HEK293 (cell line): ENCODE measurements around the gene KIAA0319L.

Experiments used
- AEBP2 ChIP-seq: fragments of 450-650 bp; formaldehyde crosslinking; IDR thresholded peaks from 2 replicates; pipeline ENCODE4 v1.5.1; 2016; ENCODE audit warnings: missing biosample characterization, missing genetic modification characterization, borderline replicate concordance
- GLIS1 ChIP-seq: fragments of 450-650 bp; formaldehyde crosslinking; IDR thresholded peaks from 2 replicates; pipeline ENCODE4 v1.5.1; 2016; ENCODE audit warnings: missing biosample characterization, missing genetic modification characterization
- HOXC10 ChIP-seq: sonication (generic); formaldehyde crosslinking; IDR thresholded peaks from 2 replicates; pipeline ENCODE4 v1.8.1; 2023; ENCODE audit warnings: mild to moderate bottlenecking, missing genetic modification reagents
- KLF9 ChIP-seq: fragments of 450-650 bp; formaldehyde crosslinking; IDR thresholded peaks from 2 replicates; pipeline ENCODE4 v1.5.1; 2016; ENCODE audit warnings: missing biosample characterization, missing genetic modification characterization, low read depth
- MYNN ChIP-seq: fragments of 450-650 bp; formaldehyde crosslinking; IDR thresholded peaks from 2 replicates; pipeline ENCODE4 v1.5.1; 2016; ENCODE audit warnings: missing biosample characterization, missing genetic modification characterization, borderline replicate concordance
- MZF1 ChIP-seq: fragments of 450-650 bp; formaldehyde crosslinking; IDR thresholded peaks from 2 replicates; pipeline ENCODE4 v1.5.1; 2017; ENCODE audit warnings: missing biosample characterization, missing genetic modification characterization, borderline replicate concordance
- PRDM10 ChIP-seq: fragments of 450-650 bp; formaldehyde crosslinking; IDR thresholded peaks from 2 replicates; pipeline ENCODE4 v1.5.1; 2016; ENCODE audit warnings: missing biosample characterization, missing genetic modification characterization
- PRDM6 ChIP-seq: fragments of 450-650 bp; formaldehyde crosslinking; IDR thresholded peaks from 2 replicates; pipeline ENCODE4 v1.5.1; 2017; ENCODE audit warnings: missing biosample characterization, missing genetic modification characterization
- SALL2 ChIP-seq: fragments of 450-650 bp; formaldehyde crosslinking; IDR thresholded peaks from 2 replicates; pipeline ENCODE4 v1.5.0; 2017; ENCODE audit warnings: missing biosample characterization, mild to moderate bottlenecking, missing genetic modification characterization, borderline replicate concordance
- SP3 ChIP-seq: fragments of 450-650 bp; formaldehyde crosslinking; IDR thresholded peaks from 2 replicates; pipeline ENCODE4 v1.5.1; 2016; ENCODE audit warnings: missing biosample characterization, missing genetic modification characterization
- SP7 ChIP-seq: fragments of 450-650 bp; formaldehyde crosslinking; IDR thresholded peaks from 2 replicates; pipeline ENCODE4 v1.5.1; 2016; ENCODE audit warnings: missing biosample characterization, missing genetic modification characterization
- ZFP69B ChIP-seq: fragments of 450-650 bp; formaldehyde crosslinking; IDR thresholded peaks from 2 replicates; pipeline ENCODE4 v1.5.1; 2016; ENCODE audit warnings: missing biosample characterization, missing genetic modification characterization
- ZNF133 ChIP-seq: fragments of 450-650 bp; formaldehyde crosslinking; IDR thresholded peaks from 2 replicates; pipeline ENCODE4 v1.5.1; 2016; ENCODE audit warnings: missing biosample characterization, missing genetic modification characterization
- ZNF140 ChIP-seq: fragments of 450-650 bp; formaldehyde crosslinking; IDR thresholded peaks from 2 replicates; pipeline ENCODE4 v1.5.1; 2016; ENCODE audit warnings: missing biosample characterization, missing genetic modification characterization
- ZNF175 ChIP-seq: fragments of 450-650 bp; formaldehyde crosslinking; IDR thresholded peaks from 2 replicates; pipeline ENCODE4 v1.5.1; 2016; ENCODE audit warnings: missing biosample characterization, missing genetic modification characterization
- ZNF2 ChIP-seq: fragments of 450-650 bp; formaldehyde crosslinking; IDR thresholded peaks from 2 replicates; pipeline ENCODE4 v1.5.1; 2016; ENCODE audit warnings: missing biosample characterization, missing genetic modification characterization
- ZNF558 ChIP-seq: fragments of 450-650 bp; formaldehyde crosslinking; IDR thresholded peaks from 2 replicates; pipeline ENCODE4 v1.5.1; 2016; ENCODE audit warnings: missing biosample characterization, missing genetic modification characterization
- ZNF600 ChIP-seq: fragments of 450-650 bp; formaldehyde crosslinking; IDR thresholded peaks from 2 replicates; pipeline ENCODE4 v1.5.1; 2016; ENCODE audit warnings: missing biosample characterization, missing genetic modification characterization
- ZNF660 ChIP-seq: fragments of 450-650 bp; IDR thresholded peaks from 2 replicates; pipeline ENCODE4 v1.5.1; 2018; ENCODE audit warnings: missing biosample characterization, mild to moderate bottlenecking, missing genetic modification characterization
- ZNF692 ChIP-seq: fragments of 450-650 bp; formaldehyde crosslinking; IDR thresholded peaks from 2 replicates; pipeline ENCODE4 v1.5.1; 2016; ENCODE audit warnings: missing biosample characterization, missing genetic modification characterization
- ZNF707 ChIP-seq: fragments of 450-650 bp; formaldehyde crosslinking; IDR thresholded peaks from 2 replicates; pipeline ENCODE4 v1.5.1; 2016; ENCODE audit warnings: missing biosample characterization, missing genetic modification characterization
- ZNF776 ChIP-seq: fragments of 450-650 bp; formaldehyde crosslinking; IDR thresholded peaks from 2 replicates; pipeline ENCODE4 v1.5.0; 2017; ENCODE audit warnings: missing biosample characterization, missing genetic modification characterization, borderline replicate concordance
- TF ChIP-seq, protein P1 (sequence below): fragments of 450-650 bp; formaldehyde crosslinking; IDR thresholded peaks from 2 replicates; pipeline ENCODE4 v1.5.1; 2016; ENCODE audit warnings: missing biosample characterization, missing genetic modification characterization
- TF ChIP-seq, protein P2 (sequence below): fragments of 450-650 bp; formaldehyde crosslinking; IDR thresholded peaks from 2 replicates; pipeline ENCODE4 v1.5.1; 2016; ENCODE audit warnings: missing biosample characterization, missing genetic modification characterization
- TF ChIP-seq, protein P3 (sequence below): fragments of 450-650 bp; formaldehyde crosslinking; IDR thresholded peaks from 2 replicates; pipeline ENCODE4 v1.5.1; 2016; ENCODE audit warnings: missing biosample characterization, missing genetic modification characterization

Gene KIAA0319L

GRCh38 chr1:35568975-35569395, 11.8 kb upstream of the KIAA0319L start (continued):
- TF ChIP-seq ZNF707 (tag by site-specific recombination) (no peak), ZNF140 (tag by site-specific recombination) (no peak), ZNF175 (tag by site-specific recombination) (no peak), SALL2 (tag by site-specific recombination) (no peak), MYNN (tag by site-specific recombination) (no peak), ZNF600 (tag by site-specific recombination) (peak; percentile 56), SP3 (tag by site-specific recombination) (no peak), PRDM6 (no peak), AEBP2 (tag by site-specific recombination) (no peak), ZNF133 (tag by site-specific recombination) (no peak), ZNF558 (no peak), ZNF2 (peak; percentile 92), KLF9 (no peak), ZNF692 (tag by site-specific recombination) (no peak), SP7 (tag by site-specific recombination) (no peak), ZNF660 (peak; percentile 68; the same call in 1 of the 2 replicates), GLIS1 (tag by site-specific recombination) (peak; percentile 7; the same call in 1 of the 2 replicates), HOXC10 (no peak), ZFP69B (tag by site-specific recombination) (no peak), ZNF776 (tag by site-specific recombination) (no peak), MZF1 (tag by site-specific recombination) (no peak), PRDM10 (tag by site-specific recombination) (no peak)
- TF ChIP-seq, protein P1, sequence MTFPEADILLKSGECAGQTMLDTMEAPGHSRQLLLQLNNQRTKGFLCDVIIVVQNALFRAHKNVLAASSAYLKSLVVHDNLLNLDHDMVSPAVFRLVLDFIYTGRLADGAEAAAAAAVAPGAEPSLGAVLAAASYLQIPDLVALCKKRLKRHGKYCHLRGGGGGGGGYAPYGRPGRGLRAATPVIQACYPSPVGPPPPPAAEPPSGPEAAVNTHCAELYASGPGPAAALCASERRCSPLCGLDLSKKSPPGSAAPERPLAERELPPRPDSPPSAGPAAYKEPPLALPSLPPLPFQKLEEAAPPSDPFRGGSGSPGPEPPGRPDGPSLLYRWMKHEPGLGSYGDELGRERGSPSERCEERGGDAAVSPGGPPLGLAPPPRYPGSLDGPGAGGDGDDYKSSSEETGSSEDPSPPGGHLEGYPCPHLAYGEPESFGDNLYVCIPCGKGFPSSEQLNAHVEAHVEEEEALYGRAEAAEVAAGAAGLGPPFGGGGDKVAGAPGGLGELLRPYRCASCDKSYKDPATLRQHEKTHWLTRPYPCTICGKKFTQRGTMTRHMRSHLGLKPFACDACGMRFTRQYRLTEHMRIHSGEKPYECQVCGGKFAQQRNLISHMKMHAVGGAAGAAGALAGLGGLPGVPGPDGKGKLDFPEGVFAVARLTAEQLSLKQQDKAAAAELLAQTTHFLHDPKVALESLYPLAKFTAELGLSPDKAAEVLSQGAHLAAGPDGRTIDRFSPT: no peak
- TF ChIP-seq, protein P2, sequence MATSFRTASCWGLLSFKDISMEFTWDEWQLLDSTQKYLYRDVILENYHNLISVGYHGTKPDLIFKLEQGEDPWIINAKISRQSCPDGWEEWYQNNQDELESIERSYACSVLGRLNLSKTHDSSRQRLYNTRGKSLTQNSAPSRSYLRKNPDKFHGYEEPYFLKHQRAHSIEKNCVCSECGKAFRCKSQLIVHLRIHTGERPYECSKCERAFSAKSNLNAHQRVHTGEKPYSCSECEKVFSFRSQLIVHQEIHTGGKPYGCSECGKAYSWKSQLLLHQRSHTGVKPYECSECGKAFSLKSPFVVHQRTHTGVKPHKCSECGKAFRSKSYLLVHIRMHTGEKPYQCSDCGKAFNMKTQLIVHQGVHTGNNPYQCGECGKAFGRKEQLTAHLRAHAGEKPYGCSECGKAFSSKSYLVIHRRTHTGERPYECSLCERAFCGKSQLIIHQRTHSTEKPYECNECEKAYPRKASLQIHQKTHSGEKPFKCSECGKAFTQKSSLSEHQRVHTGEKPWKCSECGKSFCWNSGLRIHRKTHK (tag by site-specific recombination): no peak
- TF ChIP-seq, protein P3, sequence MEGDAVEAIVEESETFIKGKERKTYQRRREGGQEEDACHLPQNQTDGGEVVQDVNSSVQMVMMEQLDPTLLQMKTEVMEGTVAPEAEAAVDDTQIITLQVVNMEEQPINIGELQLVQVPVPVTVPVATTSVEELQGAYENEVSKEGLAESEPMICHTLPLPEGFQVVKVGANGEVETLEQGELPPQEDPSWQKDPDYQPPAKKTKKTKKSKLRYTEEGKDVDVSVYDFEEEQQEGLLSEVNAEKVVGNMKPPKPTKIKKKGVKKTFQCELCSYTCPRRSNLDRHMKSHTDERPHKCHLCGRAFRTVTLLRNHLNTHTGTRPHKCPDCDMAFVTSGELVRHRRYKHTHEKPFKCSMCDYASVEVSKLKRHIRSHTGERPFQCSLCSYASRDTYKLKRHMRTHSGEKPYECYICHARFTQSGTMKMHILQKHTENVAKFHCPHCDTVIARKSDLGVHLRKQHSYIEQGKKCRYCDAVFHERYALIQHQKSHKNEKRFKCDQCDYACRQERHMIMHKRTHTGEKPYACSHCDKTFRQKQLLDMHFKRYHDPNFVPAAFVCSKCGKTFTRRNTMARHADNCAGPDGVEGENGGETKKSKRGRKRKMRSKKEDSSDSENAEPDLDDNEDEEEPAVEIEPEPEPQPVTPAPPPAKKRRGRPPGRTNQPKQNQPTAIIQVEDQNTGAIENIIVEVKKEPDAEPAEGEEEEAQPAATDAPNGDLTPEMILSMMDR (tag by site-specific recombination): peak; percentile 91
